Measurements from ENCODE around the gene PDIK1L.

Gene PDIK1L

DNA sequence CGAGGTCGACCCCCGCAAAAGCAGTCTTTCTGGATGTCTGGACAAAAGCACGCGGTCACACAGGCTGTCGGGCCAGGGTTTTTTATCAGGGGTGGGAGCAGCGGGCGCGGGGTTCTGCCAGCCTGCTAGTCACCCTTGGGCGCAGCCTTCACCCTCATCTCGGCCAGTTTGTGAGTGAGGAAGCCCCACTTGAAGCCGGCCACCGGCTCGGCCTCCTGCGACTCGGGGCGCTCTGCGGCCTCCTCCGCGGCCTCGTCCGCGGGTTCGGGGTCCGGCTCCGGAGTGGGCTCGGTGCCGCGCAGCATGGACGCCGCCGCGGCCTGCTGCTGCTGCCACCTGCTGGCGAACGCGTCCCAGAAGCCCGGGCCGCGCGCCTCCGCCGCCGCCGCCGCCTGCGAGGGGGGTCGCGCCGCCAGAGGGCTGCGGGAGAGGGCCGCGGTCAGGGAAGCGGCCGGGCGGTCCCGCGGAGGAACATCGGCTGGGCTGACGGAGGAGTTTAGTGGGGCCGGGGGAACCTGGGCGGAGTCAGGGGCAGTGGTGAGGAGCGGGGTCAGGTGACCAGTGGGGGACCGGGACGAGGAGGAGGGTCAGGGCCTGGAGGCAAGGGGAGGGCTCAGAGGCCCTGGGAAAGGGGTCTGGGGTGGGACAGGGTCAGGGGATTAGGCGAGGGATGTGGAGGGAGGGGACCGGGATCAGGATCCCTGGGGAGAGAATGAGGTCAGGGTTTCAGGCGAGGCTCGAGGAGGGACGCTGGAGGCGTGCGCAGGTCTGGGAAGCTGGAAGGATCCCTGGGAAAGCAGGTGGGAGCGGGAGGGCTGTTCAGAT, 52.6 kb downstream of the PDIK1L start:
- no peaks in the 10 kb centered on the region for H3K36me3 ChIP-seq
- peak overlapping the region; percentile 33 to 54 for H3K4me3 ChIP-seq (ENCODE audit: low read depth in 1 of 2, low read length in 1 of 2)
- peak; percentile 69 for TF ChIP-seq CTCF (IDR thresholded peaks at IDR 0.05)
- H3K9me3 ChIP-seq = no peaks in the 10 kb centered on the region
- peaks cover 76% of the 10 kb centered on the region for H3K27me3 ChIP-seq
- peaks cover 11 to 25% of the 10 kb centered on the region in 2 experiments for H3K4me1 ChIP-seq (ENCODE audit: control insufficient read depth in 1 of 2, insufficient read depth in 1 of 2, low read depth in 1 of 2, low read length in 1 of 2)
- H3K27ac ChIP-seq = no peak overlapping the region

- H3K4me3 ChIP-seq (ENCODE audit: low read depth in 1 of 2, low read length in 1 of 2) = no peak overlapping the region
- TF ChIP-seq CTCF (IDR thresholded peaks at IDR 0.05) = no peak
- H3K9me3 ChIP-seq = no peaks in the 10 kb centered on the region
- no peak overlapping the region for H3K27ac ChIP-seq
- H3K4me1 ChIP-seq (ENCODE audit: control insufficient read depth in 1 of 2, insufficient read depth in 1 of 2, low read depth in 1 of 2, low read length in 1 of 2) = peaks cover 17 to 32% of the 10 kb centered on the region in 2 experiments
- peaks cover 67% of the 10 kb centered on the region for H3K27me3 ChIP-seq
- H3K36me3 ChIP-seq = no peaks in the 10 kb centered on the region
Observed at GRCh38 chr1:26164861-26165842, 53.5 kb downstream of the PDIK1L start.

DNA sequence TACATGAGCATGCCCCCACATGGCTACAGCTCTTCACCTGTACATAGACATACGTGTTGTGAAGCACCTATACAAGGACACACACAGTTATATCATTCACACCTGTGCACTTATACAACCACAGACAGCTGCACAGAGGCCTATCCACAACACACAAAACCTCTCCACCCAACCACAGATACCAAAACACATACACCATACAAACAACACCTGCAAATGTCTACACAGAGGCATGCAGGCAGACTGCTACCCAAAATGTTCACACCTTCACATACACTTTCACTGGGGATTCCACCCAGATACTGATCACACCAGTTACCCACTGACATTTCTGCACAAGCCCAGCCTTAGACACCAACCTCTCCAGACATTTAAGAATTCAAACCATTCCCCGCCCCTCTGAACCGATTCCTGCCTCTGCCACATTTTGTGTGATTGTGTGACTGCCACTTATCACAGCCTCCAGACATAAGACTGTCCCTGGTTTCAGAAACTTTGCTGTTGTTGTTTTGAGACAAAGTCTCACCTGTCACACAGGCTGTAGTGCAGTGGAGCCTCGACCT, 55.2 kb downstream of the PDIK1L start:
- H3K4me1 ChIP-seq (ENCODE audit: control insufficient read depth in 1 of 2, insufficient read depth in 1 of 2, low read depth in 1 of 2, low read length in 1 of 2) = peaks cover 18 to 29% of the 10 kb centered on the region in 2 experiments
- no peak overlapping the region for H3K4me3 ChIP-seq (ENCODE audit: low read depth in 1 of 2, low read length in 1 of 2)
- H3K27me3 ChIP-seq = peaks cover 50% of the 10 kb centered on the region
- H3K27ac ChIP-seq = no peak overlapping the region
- TF ChIP-seq CTCF (IDR thresholded peaks at IDR 0.05) = no peak
- no peaks in the 10 kb centered on the region for H3K9me3 ChIP-seq
- no peaks in the 10 kb centered on the region for H3K36me3 ChIP-seq

DNA sequence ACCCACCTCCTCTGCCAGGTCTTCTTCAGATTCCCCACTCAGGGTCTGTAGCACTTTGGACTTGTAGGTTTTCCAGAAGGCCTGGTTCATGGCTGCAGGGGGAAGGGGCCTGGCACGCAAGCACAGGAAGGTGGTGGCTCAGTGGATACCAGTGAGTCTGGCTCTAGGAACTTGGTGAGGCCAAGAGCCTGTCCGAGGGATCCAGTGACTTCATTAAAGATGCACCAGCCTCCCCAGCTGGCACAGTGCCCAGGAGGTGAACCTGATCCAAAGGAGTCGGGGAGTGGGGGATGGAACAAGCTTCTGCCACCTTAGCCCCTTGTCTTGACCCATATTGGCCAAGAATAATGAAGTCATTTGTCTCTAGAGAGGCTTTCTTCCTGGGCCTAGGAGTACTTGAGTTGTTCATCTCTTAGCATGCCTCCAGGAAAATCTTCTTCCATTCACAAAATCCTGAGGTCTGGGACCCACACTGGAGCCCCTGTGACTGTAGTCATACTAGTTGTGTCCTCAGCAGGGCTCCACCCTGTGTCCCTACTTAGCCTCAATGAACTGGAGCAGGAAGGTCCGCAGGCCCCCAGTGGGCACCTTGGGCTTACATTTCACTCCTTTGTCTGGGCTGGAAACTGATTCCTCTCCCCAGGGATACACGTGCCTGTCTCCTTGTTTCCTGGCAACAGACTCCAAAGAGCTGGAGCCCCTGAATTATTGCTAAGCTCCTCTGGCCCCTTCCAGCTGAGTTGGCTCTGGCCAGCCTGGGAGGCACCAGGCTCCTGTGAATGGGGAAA, 57.0 kb downstream of the PDIK1L start, which contains the start of gene C1orf232:
Gene C1orf232 (minus strand): TSS at position 554 of the 788 bp plus-strand sequence. CDS start 464 bp downstream, at position 90.
- Histone ChIP-seq H3K4me3 (ENCODE audit: low read depth in 1 of 2, low read length in 1 of 2) (peak within 1 kb of the TSS; percentile 67 to 74), H3K36me3 (no peaks in the 10 kb centered on the region), H3K9me3 (no peaks in the 10 kb centered on the region), H3K27ac (no peak within 1 kb of the TSS), H3K27me3 (peaks cover 34% of the 10 kb centered on the region), H3K4me1 (ENCODE audit: control insufficient read depth in 1 of 2, insufficient read depth in 1 of 2, low read depth in 1 of 2, low read length in 1 of 2) (peaks cover 11 to 21% of the 10 kb centered on the region in 2 experiments)
- no peak for TF ChIP-seq CTCF (IDR thresholded peaks at IDR 0.05)

DNA sequence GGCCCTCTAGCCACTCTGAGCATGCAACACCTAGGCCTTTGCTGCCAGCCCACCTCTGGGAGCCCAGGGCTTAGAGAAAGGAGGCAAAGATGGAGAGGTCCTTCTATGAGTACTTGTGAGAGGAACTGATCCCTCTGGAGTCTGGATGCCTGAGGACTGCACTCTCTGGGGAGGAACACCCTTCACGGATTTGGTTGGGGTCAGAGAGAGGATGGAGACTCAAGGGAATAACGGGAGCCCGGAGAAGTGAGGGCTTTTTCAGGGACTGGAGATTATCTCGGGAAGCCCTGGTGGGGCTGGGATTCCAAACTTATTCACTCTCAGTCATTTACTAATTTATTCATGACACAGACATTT, 57.6 kb downstream of the PDIK1L start:
- H3K9me3 ChIP-seq = no peaks in the 10 kb centered on the region
- TF ChIP-seq CTCF (IDR thresholded peaks at IDR 0.05) = no peak
- H3K4me1 ChIP-seq (ENCODE audit: control insufficient read depth in 1 of 2, insufficient read depth in 1 of 2, low read depth in 1 of 2, low read length in 1 of 2) = peaks cover 11 to 15% of the 10 kb centered on the region in 2 experiments
- H3K27me3 ChIP-seq = peaks cover 28% of the 10 kb centered on the region
- no peaks in the 10 kb centered on the region for H3K36me3 ChIP-seq
- H3K4me3 ChIP-seq (ENCODE audit: low read depth in 1 of 2, low read length in 1 of 2) = peak overlapping the region in 1 of 2 experiments; percentile 74
- H3K27ac ChIP-seq = no peak overlapping the region

All from neutrophil (primary cell).